Stimulated activated CD4-positive, alpha-beta T cell treated with anti-CD3 and anti-CD28 coated beads, Interleukin-1b, Interleukin-23, amount 100 ng/mL, for 24 hours (primary cell): ENCODE measurements around the gene KIFBP.
"Not testable (repeated sequence)": the region's sequence is repeated elsewhere in the genome, so short reads cannot be mapped to it uniquely, and the experiment has no call there.

Experiments
- DNase-seq, 4 experiments: peaks; one replicate each; pipeline ENCODE4 v3.0.0-alpha.2; 2020; ENCODE audit warnings: low read depth in 4 of 4, low spot score in 1 of 4

Gene KIFBP, protein sequence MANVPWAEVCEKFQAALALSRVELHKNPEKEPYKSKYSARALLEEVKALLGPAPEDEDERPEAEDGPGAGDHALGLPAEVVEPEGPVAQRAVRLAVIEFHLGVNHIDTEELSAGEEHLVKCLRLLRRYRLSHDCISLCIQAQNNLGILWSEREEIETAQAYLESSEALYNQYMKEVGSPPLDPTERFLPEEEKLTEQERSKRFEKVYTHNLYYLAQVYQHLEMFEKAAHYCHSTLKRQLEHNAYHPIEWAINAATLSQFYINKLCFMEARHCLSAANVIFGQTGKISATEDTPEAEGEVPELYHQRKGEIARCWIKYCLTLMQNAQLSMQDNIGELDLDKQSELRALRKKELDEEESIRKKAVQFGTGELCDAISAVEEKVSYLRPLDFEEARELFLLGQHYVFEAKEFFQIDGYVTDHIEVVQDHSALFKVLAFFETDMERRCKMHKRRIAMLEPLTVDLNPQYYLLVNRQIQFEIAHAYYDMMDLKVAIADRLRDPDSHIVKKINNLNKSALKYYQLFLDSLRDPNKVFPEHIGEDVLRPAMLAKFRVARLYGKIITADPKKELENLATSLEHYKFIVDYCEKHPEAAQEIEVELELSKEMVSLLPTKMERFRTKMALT

DNA sequence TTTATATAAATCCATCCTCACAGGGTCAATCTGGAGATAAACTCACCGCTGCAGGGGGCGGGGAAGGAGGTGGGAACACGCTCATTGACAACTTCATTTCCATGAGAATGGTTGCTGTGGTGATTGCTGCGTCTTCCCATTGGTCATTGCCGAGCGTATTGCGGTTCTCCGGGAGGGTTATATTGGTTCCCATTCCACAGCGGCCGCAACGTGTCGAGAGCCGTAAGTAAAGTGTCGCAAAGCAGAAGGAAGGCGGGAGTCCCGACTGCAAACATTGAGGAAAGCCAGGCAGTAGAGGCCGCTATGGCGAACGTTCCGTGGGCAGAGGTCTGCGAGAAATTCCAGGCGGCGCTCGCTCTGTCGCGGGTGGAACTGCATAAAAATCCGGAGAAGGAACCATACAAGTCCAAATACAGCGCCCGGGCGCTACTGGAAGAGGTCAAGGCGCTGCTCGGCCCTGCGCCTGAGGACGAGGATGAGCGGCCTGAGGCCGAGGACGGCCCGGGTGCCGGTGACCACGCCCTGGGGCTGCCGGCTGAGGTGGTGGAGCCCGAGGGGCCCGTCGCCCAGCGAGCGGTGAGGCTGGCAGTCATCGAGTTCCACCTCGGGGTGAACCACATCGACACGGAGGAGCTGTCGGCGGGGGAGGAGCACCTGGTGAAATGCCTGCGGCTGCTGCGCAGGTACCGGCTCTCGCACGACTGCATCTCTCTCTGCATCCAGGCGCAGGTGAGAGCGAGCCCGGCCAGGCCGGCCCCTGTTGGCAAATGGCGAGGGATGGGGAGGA lies at the start of gene KIFBP:
Gene KIFBP, plus strand, starts transcription at position 274 of the 787 bp plus-strand sequence. Its CDS starts 30 bp downstream, at position 304.
- DNase-seq: peak; percentile 45 to 77 (median 61)

DNA sequence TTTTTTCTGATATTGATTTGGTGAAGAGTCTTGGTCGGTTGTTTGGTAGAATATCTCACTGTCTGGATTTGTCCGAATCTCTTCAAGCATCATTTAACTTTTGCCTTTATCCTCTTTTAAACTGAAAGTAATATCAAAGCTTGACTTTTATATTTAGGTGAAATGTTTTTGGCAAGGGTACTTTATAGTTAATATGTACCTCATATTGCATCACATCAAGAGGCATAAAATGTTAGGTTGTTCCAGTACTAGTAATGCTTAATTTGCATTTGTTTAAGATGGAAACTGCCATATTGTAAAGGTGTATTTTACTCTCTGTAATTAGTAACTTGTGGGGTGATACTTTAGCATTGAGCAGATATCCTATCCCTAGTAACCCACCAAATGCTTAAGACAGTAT lies 49.7 kb upstream of the KIFBP start:
- no peak for DNase-seq

DNA sequence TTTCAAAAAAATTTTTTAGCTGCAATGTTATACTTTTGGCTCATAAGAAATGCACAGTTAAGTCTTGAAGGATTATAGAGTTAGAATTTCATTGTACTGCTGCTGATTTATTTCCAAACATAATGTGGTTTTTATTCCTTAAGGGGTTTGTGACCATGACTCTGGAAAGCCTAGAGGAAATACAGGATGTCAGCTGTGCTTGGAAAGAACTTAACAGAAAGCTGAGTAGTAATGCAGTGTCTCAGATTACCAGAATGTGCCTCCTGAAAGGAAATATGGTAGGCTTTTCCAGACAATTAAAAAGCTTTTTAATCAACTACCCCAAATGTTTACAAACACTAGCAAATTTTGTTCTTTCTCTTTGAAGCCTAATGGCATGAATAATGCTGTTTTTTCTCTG lies 47.7 kb upstream of the KIFBP start:
- DNase-seq: not testable (repeated sequence)

DNA sequence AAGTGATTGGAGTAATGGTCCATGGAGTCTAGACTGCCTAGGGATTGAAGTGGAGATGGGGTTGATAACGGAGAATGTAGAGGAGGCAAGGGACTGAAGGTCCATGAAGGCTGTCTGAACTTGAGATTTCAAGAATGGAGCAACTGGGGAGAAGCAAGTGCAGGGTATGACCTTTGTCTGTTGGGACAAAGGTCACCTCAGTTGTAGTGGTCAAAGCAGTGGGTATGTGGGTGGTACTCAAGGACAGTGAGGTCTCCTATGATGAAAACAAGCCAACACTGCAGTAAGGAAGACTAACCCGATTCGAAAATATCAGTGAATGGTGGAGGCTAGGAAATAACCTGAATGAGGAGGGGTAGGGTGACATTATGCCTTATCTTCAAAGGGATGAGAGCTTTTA lies 38.0 kb upstream of the KIFBP start:
- no peak for DNase-seq

DNA sequence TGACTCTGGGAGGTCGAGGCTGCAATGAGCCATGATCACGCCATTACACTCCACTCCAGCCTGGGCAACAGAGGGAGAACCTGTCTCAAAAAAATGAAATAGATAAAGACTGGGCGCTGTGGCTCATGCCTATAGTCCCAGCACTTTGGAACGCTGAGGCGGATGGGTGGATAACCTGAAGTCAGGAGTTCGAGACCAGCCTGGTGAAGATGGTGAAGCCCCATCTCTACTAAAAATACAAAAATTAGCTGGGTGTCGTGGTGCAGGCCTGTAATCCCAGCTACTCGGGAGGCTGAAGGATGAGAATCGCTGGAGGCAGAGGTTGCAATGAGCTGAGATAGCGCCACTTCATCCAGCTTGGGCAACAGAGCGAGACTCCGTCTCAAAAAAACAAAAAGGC lies 33.7 kb upstream of the KIFBP start:
- no peak for DNase-seq

DNA sequence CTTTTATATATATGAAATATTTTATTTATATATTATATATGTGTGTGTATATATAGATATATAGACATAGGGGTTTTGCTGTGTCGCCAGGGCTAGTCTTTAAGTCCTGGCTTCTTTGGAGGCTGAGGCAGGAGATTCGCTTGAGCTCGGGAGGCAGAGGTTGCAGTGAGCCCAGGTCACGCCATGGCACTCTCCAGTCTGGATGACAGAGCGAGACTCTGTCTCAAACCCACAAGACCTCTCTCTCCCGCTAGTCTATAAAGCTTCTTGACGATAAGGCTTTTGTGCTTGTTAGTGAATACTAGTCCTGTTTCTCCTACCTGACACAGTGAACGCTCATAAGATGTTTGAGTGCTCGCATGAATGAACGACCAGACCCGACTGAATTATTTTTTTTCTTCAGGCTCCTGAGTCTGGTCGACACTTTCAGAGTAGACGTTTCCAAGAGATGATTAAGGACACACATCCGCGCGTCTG lies 33.2 kb upstream of the KIFBP start:
- DNase-seq: peak in 2 of 4 experiments; percentile 2 to 19

DNA sequence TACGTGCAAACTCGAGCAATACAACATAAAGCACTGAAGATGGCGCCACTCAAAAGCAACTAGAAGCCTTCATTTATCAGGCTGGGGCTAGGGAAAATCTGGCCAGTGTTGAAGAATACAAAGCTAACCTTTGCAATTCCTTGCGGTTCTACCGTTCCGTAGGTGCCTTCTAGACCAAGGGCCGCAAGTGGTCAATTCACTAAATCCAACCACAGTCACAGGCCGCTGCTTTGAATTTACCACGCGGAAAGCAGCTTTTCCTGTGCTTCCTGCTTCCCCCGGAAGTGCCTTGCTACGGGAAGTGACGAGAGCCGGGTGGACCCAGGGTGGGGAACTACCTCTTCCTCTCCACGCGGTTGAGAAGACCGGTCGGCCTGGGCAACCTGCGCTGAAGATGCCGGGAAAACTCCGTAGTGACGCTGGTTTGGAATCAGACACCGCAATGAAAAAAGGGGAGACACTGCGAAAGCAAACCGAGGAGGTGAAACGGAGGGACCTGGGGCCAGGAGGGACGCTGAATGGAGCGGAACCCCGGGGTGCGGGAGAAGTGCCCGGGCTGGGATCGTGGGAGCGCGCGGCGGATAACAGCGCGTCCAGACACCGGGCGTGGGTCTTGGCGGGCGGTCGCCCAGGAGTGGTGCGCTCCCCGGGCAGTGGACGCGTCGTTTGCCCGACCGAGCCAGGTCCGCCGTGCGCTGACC lies 32.6 kb upstream of the KIFBP start, which contains the start of gene DDX21:
Gene DDX21, plus strand, starts transcription at position 339 of the 701 bp plus-strand sequence. Its CDS starts 56 bp downstream, at position 395.
- DNase-seq: peak; percentile 67 to 85 (median 80)

DNA sequence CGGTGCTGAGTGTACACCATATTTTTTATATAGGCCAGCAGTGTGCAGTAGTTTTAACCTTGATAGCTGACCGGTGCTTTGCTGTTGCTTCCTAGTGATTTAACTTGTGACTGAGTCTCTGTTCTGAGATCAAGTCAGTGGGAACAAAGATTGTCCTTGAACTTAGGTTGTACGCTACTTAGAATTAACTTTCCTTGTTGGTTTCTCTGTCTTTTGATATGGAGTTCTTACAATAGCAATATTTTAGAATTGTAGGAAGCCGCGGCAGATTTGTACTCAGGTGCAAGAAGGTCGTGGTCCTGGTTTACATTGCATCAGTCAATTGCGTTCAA lies 31.4 kb upstream of the KIFBP start:
- no peak for DNase-seq

DNA sequence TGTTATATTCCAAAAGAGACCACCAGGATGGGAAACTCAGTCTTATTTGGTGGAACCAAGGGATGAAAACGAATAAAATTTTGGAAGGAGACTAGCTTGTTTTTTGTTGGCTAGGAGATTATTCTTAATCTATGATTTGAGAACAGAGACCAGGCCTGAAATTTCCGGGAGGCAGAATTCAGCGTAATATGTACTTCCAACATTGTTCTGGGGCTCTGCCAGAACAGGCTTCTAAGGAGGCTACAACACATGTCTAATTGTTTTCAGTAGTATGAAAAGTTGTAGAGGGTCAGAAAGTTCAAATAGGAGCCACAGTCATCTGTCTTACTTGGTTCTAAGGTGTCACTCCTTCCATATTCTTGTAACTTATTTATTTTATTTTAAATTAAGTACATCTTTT lies 30.9 kb upstream of the KIFBP start:
- no peak for DNase-seq

DNA sequence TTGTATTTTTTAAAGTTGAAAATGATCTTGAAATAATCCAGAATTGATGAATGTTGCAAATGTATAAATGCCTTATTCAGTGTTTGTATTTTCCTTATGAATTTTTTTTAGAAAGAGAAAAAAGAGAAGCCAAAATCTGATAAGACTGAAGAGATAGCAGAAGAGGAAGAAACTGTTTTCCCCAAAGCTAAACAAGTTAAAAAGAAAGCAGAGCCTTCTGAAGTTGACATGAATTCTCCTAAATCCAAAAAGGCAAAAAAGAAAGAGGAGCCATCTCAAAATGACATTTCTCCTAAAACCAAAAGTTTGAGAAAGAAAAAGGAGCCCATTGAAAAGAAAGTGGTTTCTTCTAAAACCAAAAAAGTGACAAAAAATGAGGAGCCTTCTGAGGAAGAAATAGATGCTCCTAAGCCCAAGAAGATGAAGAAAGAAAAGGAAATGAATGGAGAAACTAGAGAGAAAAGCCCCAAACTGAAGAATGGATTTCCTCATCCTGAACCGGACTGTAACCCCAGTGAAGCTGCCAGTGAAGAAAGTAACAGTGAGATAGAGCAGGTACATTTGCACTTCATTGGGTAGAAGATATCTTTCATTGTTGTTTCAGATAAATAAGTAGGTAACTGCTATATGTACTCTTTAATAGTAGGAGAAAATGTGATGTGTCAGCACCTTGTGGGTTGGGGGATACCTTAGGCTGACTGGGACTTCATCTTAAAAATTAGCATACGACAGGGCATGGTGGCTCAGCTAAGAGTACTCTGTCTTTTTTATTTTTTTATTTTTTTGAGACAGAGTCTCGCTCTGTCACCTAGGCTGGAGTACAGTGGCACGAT lies 28.7 kb upstream of the KIFBP start:
- no peak for DNase-seq

DNA sequence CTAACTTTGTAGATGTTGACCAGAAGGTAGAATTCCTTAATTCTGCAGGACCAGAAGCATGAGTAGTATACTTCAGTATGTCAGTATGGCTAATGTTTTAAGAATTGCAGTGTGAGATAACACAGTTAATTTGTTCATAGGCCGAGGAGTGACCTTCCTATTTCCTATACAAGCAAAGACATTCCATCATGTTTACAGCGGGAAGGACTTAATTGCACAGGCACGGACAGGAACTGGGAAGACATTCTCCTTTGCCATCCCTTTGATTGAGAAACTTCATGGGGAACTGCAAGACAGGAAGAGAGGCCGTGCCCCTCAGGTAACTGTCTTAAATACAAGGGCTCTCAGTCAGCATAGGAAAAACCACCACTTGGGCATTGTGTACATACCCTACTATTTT lies 25.5 kb upstream of the KIFBP start:
- no peak for DNase-seq

DNA sequence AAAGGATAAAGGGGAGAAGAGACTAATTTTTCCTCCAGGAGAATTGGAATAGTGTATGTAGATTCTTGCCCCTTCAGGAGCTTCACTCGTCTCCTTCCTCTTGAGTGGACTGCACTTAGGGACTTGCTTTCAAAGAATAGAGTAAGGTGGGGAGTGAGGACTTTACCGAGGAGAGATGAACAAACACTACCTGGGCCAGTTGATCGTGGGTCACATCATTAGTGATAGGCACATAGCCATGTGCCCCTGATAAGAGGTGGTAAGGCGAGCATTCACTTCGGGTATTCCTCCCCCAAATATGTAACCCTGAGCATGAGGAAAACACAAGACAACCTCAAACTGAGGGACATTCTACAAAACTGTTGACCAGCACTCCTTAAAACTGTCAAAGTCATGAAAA lies 14.6 kb upstream of the KIFBP start:
- no peak for DNase-seq

DNA sequence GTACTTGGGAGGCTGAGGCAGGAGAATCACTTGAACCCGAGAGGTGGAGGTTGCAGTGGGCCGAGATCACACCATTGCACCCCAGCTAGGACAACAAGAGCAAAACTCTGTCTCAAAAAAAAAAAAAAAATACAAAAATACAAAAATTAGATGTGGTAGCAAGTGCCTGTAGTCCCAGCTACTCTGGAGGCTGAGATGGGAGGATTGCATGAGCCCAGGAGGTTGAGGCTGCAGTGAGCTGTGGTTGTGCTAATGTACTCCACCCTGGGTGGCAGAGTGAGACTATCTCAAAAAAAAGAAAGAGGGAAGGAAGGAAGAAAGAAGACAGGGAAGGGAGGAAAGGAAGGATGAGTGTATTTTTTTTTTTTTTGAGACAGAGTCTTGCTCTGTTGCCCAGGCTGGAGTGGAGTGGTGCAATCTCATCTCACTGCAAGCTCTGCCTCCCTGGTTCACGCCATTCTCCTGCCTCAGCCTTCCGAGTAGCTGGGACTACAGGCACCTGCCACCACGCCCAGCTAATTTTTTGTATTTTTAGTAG lies 12.6 kb upstream of the KIFBP start:
- DNase-seq: not testable (repeated sequence)

DNA sequence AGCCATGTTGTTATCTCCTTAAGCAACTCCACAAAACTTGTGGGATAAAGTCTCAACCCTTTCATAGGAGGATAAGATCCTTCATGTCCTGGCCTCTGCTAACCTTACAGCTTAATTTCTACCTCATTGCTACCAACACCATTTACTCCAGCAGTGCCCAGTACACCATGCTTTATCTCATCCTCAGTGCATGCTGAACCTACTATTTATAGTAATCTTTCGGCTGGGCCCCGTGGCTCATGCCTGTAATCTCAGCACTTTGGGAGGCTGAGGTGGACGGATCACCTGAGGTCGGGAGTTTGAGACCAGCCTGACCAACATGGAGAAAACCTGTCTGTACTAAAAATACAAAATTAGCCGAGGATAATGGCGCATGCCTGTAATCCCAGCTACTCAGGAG lies 8.9 kb upstream of the KIFBP start:
- DNase-seq: not testable (repeated sequence)

DNA sequence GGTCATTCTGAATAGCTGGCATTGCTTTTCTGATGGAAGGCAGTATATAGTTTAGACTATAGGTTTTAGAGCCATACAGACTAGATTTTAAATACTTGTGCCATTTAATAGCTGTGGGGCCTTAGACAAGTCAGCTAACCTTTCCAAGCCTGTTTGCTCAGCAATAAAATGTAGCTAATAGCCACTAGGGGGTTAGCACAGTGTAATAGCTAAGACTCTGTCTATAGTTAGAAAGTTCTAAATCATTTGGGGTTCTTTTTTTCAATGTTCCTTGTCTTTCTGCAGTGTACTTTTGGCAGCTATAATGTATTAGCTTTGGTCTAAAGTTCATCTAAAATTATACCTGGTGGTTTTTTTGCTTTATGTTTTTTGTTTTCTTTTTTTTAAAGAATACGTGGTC lies 7.5 kb upstream of the KIFBP start:
- DNase-seq: no peak

DNA sequence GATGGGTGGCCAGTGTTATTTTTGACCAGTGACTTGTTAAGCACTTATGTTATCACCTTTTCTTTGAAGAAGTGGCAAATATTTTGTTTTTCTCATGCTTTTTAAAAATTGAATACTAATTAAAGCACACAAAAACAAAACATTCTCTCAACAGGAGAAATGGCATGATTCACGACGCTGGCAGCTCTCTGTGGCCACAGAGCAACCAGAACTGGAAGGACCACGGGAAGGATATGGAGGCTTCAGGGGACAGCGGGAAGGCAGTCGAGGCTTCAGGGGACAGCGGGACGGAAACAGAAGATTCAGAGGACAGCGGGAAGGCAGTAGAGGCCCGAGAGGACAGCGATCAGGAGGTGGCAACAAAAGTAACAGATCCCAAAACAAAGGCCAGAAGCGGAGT lies 6.2 kb upstream of the KIFBP start:
- no peak for DNase-seq

DNA sequence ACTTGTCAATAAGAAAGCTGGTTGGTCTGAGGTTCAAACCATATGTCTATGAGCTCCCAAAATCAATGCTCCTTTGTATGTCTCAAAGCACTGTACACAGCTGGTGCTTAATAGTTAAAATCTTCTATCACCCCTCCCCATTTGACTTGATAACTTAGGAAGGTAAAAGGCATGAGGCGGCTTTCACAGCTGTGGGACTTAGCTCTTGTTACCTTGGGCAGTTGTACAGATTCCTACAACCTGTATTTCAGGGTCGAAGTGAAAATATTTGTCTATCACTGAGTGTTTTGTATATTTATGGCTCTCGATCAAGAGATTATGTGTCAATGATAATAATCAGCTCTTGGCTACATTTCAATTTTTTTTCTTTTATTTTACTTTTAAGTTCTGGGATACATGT lies 992 bp upstream of the KIFBP start:
- DNase-seq: no peak

DNA sequence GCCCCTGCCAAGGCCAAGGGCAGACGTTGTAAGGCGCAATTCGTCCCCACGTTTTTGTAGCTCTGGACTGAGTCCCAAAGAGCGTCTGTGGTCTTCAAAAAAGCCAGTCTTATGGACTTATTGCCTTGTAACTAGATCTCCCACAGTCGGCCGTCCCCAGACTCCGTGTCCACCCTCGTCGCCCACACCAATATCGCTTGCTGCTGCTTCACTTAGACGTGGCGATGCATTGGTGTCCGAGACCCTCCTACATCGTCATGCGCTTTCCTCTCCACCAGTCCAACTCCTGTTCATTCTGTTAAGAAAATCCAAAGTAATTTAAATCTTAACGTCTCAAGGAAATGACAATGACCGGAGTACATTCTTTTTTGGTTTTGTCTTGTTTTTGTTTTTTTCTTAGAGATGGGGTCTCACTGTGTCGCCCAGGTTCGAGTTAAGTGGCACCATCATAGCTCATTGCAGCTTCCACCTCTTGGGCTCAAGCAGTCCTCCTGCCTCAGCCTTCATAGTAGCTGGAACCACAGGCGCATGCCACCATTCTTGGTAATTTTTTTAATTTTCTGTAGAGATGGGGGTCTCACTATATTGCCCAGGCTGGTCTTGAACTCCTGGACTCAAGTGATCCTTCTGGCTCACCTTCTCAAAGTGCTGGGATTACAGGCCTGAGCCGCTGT lies 851 bp downstream of the KIFBP start:
- no peak for DNase-seq

DNA sequence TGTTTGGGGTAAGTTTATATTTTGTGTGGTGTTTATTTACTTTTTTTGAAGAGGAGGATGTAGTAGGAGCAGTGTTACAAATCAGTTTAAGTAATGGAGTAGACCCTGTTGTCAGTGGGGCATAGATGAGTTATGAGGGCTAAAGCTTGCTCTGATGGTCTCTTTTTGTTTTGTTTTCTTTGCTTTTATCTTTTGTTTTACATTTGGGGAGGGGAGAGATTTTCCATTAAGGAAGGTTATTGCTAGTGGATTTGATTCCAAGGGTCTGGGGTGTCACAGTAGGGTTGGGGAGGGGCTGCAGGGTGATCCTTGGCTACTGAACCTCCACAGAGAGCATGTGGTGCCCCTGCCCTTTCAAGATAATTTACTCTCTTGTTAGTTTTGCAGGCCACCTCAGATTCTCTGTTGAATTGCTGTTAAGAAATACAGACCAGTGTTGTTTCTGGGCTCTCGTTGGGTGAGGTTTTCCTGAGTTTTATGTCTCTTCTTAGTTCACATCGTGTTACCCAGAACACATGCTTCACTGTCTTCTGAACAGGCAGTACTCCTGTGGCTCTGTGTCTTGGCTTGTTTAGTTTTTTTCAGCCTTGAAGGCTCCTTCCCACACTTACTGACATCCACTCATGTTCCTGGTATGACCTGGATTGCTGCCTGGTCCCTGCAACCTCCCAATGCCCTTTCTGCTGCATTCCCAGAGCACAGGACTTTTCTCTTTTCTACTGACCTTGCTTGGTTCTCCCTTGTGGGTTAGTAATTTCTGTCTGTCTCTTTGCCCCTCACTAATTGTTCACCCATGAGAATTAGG lies 4.2 kb downstream of the KIFBP start:
- no peak for DNase-seq
